AG04450 (cell line): ENCODE results near the gene TOMM70. TPM values are rescaled to one million over a fixed set of nuclear protein-coding genes. Genes with fewer than 3 reads are reported as not detected.

Experiments
- CTCF ChIA-PET: fragments of 300-600, 350-600 bp; formaldehyde crosslinking; extraction: SDS; loops from one replicate; lab custom pipeline; 2022; ENCODE audit warnings: antibody characterized with exemption, inconsistent platforms; lab: Charles Lee
- POLR2A ChIA-PET: fragments of 350-600 bp; formaldehyde crosslinking; extraction: SDS; loops from one replicate; lab custom pipeline; 2021; ENCODE audit warnings: antibody characterized with exemption, inconsistent platforms; lab: Yijun Ruan, JAX
- DNase-seq: peaks from one replicate; pipeline ENCODE4 v3.0.0-alpha.2; 2011; ENCODE audit warnings: low read depth, low spot score
- H3K27ac ChIP-seq: one replicate; pipeline ENCODE4 v1.5.1; 2012; ENCODE audit warnings: low read depth, low read length, control low read depth
- H3K27me3 ChIP-seq: one replicate; pipeline ENCODE4 v1.6.0; 2012; ENCODE audit warnings: low read length; ENCODE audit not compliant: control insufficient read depth, insufficient read depth
- H3K4me3 ChIP-seq: 2 replicates; pipeline ENCODE4 v1.5.1; 2011; ENCODE audit warnings: mild to moderate bottlenecking, low read depth, low read length, control low read depth
- H3K9me3 ChIP-seq: 2 replicates; pipeline ENCODE4 v1.5.1; 2012; ENCODE audit warnings: low read length; ENCODE audit not compliant: control insufficient read depth, insufficient read depth
- polyA plus RNA-seq: library from polyadenylated mRNA; depleted of rRNA; stranded (reverse); fragments of >200 nt; gene quantifications from 2 replicates; pipeline ENCODE4 v1.2.3, GENCODE V29; 2011
- TF ChIP-seq, protein P1 (sequence below): IDR thresholded peaks from 2 replicates; pipeline ENCODE4 v1.5.1; 2011; ENCODE audit warnings: low read depth, low read length, control low read depth, inconsistent platforms

The TOMM70 gene
- polyA plus RNA-seq, 1 experiment: 53.7 TPM

DNA sequence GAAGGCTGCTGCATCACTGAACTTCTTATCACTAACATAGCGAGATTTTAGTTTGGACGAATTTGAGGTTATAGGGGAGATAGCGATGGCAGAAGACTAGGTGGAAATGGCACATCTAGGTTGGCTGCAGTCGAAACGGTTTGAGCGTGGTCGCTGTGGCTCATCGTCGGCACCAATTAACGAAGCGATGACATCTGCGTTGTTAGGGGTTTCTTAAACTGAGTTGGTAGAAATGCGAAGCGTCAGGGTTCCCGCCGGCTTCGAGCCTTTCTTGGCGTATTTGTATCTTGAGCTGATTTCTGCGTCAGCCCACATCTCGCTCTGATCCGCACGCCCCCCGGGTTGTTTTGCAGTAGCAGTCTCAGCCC lies 769 bp upstream of the TOMM70 start:
- H3K27ac ChIP-seq: peak overlapping the region; percentile 98
- H3K4me3 ChIP-seq: peak overlapping the region; percentile 92
- POLR2A ChIA-PET: interaction anchor here (0.6 to 3.0 kb wide), 11 partner anchors 10 to 313 kb away, joined by 3 to 39 read pairs (median 4); partner anchors contain the start of genes NIT2 and TMEM45A
- H3K9me3 ChIP-seq: no peaks in the 10 kb centered on the region; the same call in 1 of the 2 replicates
- CTCF ChIA-PET: interaction anchor here (0.5 to 2.1 kb wide), 7 partner anchors 10 to 190 kb away, joined by 3 to 9 read pairs (median 4); no protein-coding TSS in a partner anchor
- DNase-seq: no peak
- TF ChIP-seq, protein P1, sequence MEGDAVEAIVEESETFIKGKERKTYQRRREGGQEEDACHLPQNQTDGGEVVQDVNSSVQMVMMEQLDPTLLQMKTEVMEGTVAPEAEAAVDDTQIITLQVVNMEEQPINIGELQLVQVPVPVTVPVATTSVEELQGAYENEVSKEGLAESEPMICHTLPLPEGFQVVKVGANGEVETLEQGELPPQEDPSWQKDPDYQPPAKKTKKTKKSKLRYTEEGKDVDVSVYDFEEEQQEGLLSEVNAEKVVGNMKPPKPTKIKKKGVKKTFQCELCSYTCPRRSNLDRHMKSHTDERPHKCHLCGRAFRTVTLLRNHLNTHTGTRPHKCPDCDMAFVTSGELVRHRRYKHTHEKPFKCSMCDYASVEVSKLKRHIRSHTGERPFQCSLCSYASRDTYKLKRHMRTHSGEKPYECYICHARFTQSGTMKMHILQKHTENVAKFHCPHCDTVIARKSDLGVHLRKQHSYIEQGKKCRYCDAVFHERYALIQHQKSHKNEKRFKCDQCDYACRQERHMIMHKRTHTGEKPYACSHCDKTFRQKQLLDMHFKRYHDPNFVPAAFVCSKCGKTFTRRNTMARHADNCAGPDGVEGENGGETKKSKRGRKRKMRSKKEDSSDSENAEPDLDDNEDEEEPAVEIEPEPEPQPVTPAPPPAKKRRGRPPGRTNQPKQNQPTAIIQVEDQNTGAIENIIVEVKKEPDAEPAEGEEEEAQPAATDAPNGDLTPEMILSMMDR: no peak
- no peaks in the 10 kb centered on the region for H3K27me3 ChIP-seq

DNA sequence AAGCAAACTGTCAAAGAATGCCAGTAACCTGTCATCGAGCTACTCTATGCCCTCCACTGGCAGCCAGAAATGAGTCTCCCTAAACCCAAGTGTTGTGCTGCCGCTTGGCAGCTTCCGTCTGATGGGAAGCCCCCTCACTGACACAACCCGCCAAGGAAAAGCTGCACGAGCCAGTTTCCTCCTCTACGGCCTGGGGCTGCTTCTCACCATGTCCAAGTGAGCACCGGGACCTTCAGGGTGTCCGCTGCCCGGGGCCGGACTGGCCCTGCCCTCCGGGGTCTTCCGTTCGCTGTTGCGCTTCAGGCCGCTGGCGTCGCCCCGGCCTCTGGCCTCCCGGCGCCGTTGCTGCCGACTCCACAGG lies 490 bp downstream of the TOMM70 start:
- Histone ChIP-seq H3K27ac (no peak overlapping the region), H3K4me3 (peak overlapping the region; percentile 92), H3K27me3 (no peaks in the 10 kb centered on the region), H3K9me3 (no peaks in the 10 kb centered on the region; the same call in 1 of the 2 replicates)
- TF ChIP-seq, protein P1: no peak
- DNase-seq: no peak
- CTCF ChIA-PET: no interaction called here
- POLR2A ChIA-PET: interaction anchor here (3.0 kb wide), 1 partner anchor 15 kb away, joined by 39 read pairs; no protein-coding TSS in a partner anchor

- CTCF ChIA-PET: interaction anchor here (1.2 kb wide), 1 partner anchor 63 kb away, joined by 5 read pairs; no protein-coding TSS in a partner anchor
- H3K27ac ChIP-seq: no peak overlapping the region
- H3K27me3 ChIP-seq: no peaks in the 10 kb centered on the region
- no peaks in the 10 kb centered on the region; the same call in 1 of the 2 replicates for H3K9me3 ChIP-seq
- peak overlapping the region; percentile 92 for H3K4me3 ChIP-seq
- POLR2A ChIA-PET: interaction anchor here (3.0 kb wide), 1 partner anchor 14 kb away, joined by 39 read pairs; no protein-coding TSS in a partner anchor
- no peak for DNase-seq
- TF ChIP-seq, protein P1: no peak
These were observed 1.4 kb downstream of the TOMM70 start for GRCh38 chr3:100399341-100400071.

GRCh38 chr3:100396967-100397366 lies 3.9 kb downstream of the TOMM70 start:
- ChIA-PET CTCF (no interaction called here), POLR2A (no interaction called here)
- no peak overlapping the region for H3K4me3 ChIP-seq
- H3K27me3 ChIP-seq: no peaks in the 10 kb centered on the region
- TF ChIP-seq, protein P1: no peak
- no peak overlapping the region for H3K27ac ChIP-seq
- DNase-seq: no peak
- no peaks in the 10 kb centered on the region; the same call in 1 of the 2 replicates for H3K9me3 ChIP-seq
